ENCODE measurements around the gene UROD. TPM values are rescaled to one million over a fixed set of nuclear protein-coding genes. Genes with fewer than 3 reads are reported as not detected.

The UROD gene
- total RNA-seq, 1 donor, result 114 TPM

DNA sequence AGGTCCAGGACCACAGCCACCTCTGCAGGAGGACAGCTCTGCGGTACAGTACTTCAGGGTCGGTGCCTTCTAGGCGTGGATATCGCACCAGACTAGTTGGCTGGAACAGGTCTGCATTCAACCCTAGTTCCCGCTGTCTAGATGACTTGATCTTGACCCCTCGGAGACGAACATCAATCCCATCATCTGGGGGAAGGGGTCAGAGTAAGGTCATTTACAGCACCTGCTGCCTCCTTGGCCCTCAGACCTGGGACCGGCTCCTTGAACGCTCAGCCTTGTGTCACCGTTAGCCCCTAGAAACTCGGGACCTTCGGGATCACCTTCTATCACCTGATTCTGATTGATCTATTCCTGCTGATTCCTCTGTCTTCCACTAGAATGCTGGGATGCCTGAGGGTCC lies 3.5 kb upstream of the UROD start:
- no peak overlapping the region for H3K4me3 ChIP-seq (ENCODE audit: low read depth, low read length)
- DNase-seq (ENCODE audit: low read depth), result no peak
- TF ChIP-seq, protein P1, sequence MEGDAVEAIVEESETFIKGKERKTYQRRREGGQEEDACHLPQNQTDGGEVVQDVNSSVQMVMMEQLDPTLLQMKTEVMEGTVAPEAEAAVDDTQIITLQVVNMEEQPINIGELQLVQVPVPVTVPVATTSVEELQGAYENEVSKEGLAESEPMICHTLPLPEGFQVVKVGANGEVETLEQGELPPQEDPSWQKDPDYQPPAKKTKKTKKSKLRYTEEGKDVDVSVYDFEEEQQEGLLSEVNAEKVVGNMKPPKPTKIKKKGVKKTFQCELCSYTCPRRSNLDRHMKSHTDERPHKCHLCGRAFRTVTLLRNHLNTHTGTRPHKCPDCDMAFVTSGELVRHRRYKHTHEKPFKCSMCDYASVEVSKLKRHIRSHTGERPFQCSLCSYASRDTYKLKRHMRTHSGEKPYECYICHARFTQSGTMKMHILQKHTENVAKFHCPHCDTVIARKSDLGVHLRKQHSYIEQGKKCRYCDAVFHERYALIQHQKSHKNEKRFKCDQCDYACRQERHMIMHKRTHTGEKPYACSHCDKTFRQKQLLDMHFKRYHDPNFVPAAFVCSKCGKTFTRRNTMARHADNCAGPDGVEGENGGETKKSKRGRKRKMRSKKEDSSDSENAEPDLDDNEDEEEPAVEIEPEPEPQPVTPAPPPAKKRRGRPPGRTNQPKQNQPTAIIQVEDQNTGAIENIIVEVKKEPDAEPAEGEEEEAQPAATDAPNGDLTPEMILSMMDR (IDR thresholded peaks at IDR 0.05; ENCODE audit: insufficient read depth, low read length), result no peak

- DNase-seq (ENCODE audit: low read depth), result no peak
- peak overlapping the region; percentile 93 for H3K4me3 ChIP-seq (ENCODE audit: low read depth, low read length)
- TF ChIP-seq, protein P1 (IDR thresholded peaks at IDR 0.05; ENCODE audit: insufficient read depth, low read length), result no peak
These were observed 2.7 kb upstream of the UROD start for GRCh38 chr1:45009296-45009865.

- TF ChIP-seq, protein P1 (IDR thresholded peaks at IDR 0.05; ENCODE audit: insufficient read depth, low read length), result no peak
- H3K4me3 ChIP-seq (ENCODE audit: low read depth, low read length), result peak overlapping the region; percentile 93
- DNase-seq (ENCODE audit: low read depth), result no peak
These were observed 1.8 kb upstream of the UROD start for GRCh38 chr1:45009956-45010854.

- H3K4me3 ChIP-seq (ENCODE audit: low read depth, low read length), result peak within 1 kb of the TSS; percentile 93
- TF ChIP-seq, protein P1 (IDR thresholded peaks at IDR 0.05; ENCODE audit: insufficient read depth, low read length), result no peak
- peak; percentile 74 for DNase-seq (ENCODE audit: low read depth)
These were observed 921 bp upstream of the UROD start, which contains the start of gene HECTD3 for GRCh38 chr1:45010855-45011811. Gene HECTD3 (minus strand): TSS chr1:45011324. CDS start chr1:45011257, 67 bp downstream.

DNA sequence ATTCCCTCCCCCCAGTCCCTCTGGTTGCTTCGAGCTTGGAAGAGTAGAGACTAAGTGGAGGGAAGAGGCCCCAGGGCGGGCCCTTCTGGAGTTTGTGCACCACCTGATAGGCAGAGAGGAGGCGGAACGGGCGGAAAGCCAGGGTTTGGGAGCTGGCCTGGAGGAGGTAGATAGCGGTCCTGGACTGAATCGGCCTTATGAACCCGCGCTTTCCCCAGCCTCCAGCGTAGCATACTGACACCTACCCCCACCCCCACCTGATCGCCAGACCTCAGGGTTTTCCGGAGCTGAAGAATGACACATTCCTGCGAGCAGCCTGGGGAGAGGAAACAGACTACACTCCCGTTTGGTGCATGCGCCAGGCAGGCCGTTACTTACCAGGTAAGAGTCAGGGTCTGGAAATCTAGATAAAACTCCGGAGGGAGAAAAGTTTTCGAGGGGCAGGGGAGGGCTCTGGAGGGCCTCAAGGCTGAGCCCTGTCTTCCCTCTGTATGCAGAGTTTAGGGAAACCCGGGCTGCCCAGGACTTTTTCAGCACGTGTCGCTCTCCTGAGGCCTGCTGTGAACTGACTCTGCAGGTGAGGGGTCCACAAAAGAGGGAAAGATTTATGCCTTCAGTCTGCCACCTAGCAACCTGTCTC lies 705 bp downstream of the UROD start:
- peak; percentile 67 for DNase-seq (ENCODE audit: low read depth)
- TF ChIP-seq, protein P1 (IDR thresholded peaks at IDR 0.05; ENCODE audit: insufficient read depth, low read length), result no peak
- H3K4me3 ChIP-seq (ENCODE audit: low read depth, low read length), result peak overlapping the region; percentile 87

All from fibroblast of the aortic adventitia (primary cell).